ENCODE results near the gene PPIC.

DNA sequence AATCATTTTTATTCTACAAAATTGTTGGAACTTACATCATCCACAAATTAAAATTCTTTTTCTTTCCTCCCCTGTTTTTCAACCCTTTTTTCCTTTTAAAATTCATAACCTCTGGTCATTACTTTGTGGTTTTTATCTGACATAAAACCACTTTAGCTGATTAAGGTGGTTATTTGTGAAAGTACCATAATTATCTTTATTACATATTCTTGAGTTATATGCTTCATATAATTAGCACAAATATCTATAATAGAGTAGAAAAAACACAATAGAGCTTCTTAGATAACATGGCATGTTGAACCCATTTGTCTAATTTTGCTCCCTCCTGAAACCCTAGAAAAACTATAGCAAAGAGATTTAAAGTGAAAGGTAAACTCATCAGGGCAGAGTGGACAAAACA lies 22.9 kb upstream of the PPIC start:
- no peak for TF ChIP-seq POLR2A (IDR thresholded peaks at IDR 0.05)
- TF ChIP-seq, protein P1, sequence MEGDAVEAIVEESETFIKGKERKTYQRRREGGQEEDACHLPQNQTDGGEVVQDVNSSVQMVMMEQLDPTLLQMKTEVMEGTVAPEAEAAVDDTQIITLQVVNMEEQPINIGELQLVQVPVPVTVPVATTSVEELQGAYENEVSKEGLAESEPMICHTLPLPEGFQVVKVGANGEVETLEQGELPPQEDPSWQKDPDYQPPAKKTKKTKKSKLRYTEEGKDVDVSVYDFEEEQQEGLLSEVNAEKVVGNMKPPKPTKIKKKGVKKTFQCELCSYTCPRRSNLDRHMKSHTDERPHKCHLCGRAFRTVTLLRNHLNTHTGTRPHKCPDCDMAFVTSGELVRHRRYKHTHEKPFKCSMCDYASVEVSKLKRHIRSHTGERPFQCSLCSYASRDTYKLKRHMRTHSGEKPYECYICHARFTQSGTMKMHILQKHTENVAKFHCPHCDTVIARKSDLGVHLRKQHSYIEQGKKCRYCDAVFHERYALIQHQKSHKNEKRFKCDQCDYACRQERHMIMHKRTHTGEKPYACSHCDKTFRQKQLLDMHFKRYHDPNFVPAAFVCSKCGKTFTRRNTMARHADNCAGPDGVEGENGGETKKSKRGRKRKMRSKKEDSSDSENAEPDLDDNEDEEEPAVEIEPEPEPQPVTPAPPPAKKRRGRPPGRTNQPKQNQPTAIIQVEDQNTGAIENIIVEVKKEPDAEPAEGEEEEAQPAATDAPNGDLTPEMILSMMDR (IDR thresholded peaks at IDR 0.05), result no peak
